Right atrium auricular region (tissue), 2 donors: ENCODE results near the gene SLC7A6OS. TPM values are rescaled to one million over a fixed set of nuclear protein-coding genes. Genes with fewer than 3 reads are reported as not detected.

Experiments
- DNase-seq: peaks from one replicate; pipeline ENCODE4 v3.0.0-alpha.2; 2019; ENCODE audit warnings: low spot score
- H3K27ac ChIP-seq, 2 donors: fragments of 200-600 bp; sonication (generic); 1 replicate in 1 of 2; 2 replicates in 1 of 2; pipeline ENCODE4 v1.5.1; 2016 to 2019
- H3K27me3 ChIP-seq, 2 donors: fragments of 200-600 bp; sonication (generic); one replicate each; pipeline versions ENCODE4 v1.5.1 to v1.6.0; 2017 to 2019
- H3K36me3 ChIP-seq: fragments of 200-600 bp; sonication (generic); one replicate; pipeline ENCODE4 v1.5.1; 2016
- H3K4me1 ChIP-seq, 2 donors: fragments of 200-600 bp; sonication (generic); one replicate each; pipeline versions ENCODE4 v1.5.1 to v1.6.0; 2017 to 2019
- H3K4me3 ChIP-seq, 2 donors: fragments of 200-600 bp; sonication (generic); 1 replicate in 1 of 2; 2 replicates in 1 of 2; pipeline ENCODE4 v1.5.1; 2017 to 2019; ENCODE audit warnings: mild to moderate bottlenecking in 1 of 2, moderate library complexity in 1 of 2
- H3K9me3 ChIP-seq, 2 donors: fragments of 200-600 bp; sonication (generic); one replicate each; pipeline ENCODE4 v1.5.1; 2019
- total RNA-seq, 2 donors: library from RNA; depleted of rRNA; stranded (reverse); fragments of >200 nt; gene quantifications; one replicate each; pipeline ENCODE4 v1.1.0, GENCODE V29; 2016
- TF ChIP-seq, protein P1 (sequence below), 2 donors: fragments of 200-600 bp; sonication (generic); IDR thresholded peaks; one replicate each; pipeline ENCODE4 v1.5.1; 2019; ENCODE audit warnings: antibody characterized with exemption in 2 of 2

The SLC7A6OS gene
- total RNA-seq, 2 donors from 2014 or later, result 6.8 to 8.6 TPM

DNA sequence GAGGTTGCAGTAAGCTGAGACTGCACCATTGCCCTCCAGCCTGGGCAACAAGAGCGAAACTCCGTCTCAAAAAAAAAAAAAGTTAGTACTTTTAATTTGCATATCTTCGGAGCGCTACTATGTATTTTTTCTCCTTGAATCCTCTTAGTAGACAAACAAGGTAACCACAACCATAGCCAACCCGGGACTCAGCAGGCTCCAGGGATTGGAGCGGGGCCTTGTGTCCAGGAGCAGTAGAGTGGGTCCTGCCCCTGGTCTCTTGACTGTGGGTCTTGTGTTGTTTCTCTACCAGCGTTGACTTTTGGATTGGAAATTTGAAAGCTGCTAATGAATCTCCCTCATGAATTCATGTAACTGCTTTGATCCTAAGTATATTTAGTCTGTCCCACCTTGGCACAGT is 32.4 kb upstream of the SLC7A6OS start:
- no peaks in the 10 kb centered on the region for H3K9me3 ChIP-seq
- peaks cover 0 to 9% of the 10 kb centered on the region in 2 donors for H3K4me1 ChIP-seq
- DNase-seq, result no peak
- peaks cover 78% of the 10 kb centered on the region for H3K36me3 ChIP-seq
- TF ChIP-seq, protein P1, sequence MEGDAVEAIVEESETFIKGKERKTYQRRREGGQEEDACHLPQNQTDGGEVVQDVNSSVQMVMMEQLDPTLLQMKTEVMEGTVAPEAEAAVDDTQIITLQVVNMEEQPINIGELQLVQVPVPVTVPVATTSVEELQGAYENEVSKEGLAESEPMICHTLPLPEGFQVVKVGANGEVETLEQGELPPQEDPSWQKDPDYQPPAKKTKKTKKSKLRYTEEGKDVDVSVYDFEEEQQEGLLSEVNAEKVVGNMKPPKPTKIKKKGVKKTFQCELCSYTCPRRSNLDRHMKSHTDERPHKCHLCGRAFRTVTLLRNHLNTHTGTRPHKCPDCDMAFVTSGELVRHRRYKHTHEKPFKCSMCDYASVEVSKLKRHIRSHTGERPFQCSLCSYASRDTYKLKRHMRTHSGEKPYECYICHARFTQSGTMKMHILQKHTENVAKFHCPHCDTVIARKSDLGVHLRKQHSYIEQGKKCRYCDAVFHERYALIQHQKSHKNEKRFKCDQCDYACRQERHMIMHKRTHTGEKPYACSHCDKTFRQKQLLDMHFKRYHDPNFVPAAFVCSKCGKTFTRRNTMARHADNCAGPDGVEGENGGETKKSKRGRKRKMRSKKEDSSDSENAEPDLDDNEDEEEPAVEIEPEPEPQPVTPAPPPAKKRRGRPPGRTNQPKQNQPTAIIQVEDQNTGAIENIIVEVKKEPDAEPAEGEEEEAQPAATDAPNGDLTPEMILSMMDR (IDR thresholded peaks at IDR 0.05), result no peak
- no peak overlapping the region for H3K27ac ChIP-seq
- H3K4me3 ChIP-seq, result no peak overlapping the region
- no peaks in the 10 kb centered on the region for H3K27me3 ChIP-seq

DNA sequence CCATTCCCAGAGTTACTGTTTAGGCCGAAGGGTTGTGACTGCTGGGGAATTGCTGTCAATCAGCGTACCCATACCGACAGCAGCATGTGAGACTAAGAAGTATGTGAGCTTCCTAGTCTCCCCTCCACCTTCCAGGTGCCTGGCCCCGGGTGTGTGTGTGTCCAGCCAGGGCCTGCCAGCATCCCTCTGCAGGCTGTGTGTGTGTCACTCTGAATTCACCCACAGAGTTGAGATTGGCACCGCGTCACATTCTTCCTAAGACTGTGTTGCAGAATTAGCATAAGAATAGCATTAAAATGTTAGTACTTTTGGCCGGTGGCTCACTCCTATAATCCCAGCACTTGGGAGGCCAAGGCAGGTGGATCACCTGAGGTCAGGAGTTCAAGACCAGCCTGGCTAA is 31.9 kb upstream of the SLC7A6OS start:
- peaks cover 80% of the 10 kb centered on the region for H3K36me3 ChIP-seq
- no peaks in the 10 kb centered on the region for H3K9me3 ChIP-seq
- no peaks in the 10 kb centered on the region for H3K27me3 ChIP-seq
- no peak overlapping the region for H3K27ac ChIP-seq
- no peak for DNase-seq
- H3K4me3 ChIP-seq, result no peak overlapping the region
- H3K4me1 ChIP-seq, result peaks cover 0 to 9% of the 10 kb centered on the region in 2 donors
- TF ChIP-seq, protein P1 (IDR thresholded peaks at IDR 0.05), result no peak

DNA sequence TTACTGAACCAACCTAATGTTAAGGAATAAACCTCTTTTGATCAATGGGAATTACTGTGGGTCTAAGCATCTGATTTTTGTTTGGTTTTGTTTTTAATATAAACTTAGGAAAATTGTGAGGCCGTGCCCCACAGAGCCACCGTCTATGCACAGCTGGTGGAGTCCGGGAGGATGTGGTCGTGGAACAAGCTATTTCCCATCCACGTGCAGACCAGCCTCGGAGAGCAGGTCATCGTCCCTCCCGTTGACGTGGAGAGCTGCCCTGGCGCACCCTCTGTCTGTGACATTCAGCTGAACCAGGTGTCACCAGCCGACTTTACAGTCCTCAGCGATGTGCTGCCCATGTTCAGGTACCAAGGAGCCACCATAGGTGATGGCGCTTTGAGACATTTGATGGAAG is 28.5 kb upstream of the SLC7A6OS start:
- Histone ChIP-seq H3K4me3 (no peak overlapping the region), H3K9me3 (no peaks in the 10 kb centered on the region), H3K36me3 (peaks cover 58% of the 10 kb centered on the region), H3K27me3 (no peaks in the 10 kb centered on the region), H3K27ac (no peak overlapping the region), H3K4me1 (no peaks in the 10 kb centered on the region)
- DNase-seq, result no peak
- TF ChIP-seq, protein P1 (IDR thresholded peaks at IDR 0.05), result no peak

DNA sequence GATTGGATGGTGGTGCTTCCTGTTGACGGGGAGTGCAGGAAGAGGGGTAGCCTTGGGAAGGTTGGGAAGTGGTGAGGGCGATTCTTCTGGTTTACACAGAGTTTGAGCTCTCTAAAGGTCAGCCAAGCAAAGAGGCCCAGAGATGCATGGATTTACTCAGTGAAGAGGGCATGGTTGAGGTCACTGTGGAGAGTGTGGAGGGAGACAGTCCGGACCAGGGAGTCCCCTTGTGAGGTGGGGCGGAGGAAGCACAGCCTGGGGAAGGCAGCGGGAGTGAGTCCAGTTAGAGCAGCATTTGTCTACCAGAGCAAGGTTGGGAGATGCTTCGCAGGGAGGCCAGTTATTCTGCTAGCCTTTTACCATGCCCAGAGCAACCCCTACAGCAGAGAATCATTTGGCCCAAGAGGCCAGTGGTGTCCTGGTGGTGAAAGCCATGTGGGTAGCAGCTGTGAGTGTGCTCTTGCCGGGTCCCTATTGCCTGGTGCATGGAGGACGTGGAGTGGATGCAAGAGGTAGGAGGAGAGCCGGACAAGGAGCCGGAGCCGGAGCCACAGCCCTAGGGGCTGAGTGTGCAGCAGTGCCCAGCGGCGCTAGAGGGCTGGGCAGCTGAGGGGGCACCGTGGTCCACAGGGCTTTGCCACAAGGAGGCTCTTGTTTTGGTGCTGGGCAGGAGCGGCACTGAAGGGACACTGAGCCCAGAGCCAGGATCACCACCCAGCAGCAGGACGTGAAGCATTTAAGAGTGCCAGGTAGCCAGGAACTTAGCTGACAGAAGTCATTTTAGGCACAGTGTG is 27.8 kb upstream of the SLC7A6OS start:
- peaks cover 56% of the 10 kb centered on the region for H3K36me3 ChIP-seq
- no peaks in the 10 kb centered on the region for H3K4me1 ChIP-seq
- no peak for DNase-seq
- no peak overlapping the region for H3K27ac ChIP-seq
- no peak overlapping the region for H3K4me3 ChIP-seq
- H3K27me3 ChIP-seq, result no peaks in the 10 kb centered on the region
- TF ChIP-seq, protein P1 (IDR thresholded peaks at IDR 0.05), result no peak
- H3K9me3 ChIP-seq, result no peaks in the 10 kb centered on the region

DNA sequence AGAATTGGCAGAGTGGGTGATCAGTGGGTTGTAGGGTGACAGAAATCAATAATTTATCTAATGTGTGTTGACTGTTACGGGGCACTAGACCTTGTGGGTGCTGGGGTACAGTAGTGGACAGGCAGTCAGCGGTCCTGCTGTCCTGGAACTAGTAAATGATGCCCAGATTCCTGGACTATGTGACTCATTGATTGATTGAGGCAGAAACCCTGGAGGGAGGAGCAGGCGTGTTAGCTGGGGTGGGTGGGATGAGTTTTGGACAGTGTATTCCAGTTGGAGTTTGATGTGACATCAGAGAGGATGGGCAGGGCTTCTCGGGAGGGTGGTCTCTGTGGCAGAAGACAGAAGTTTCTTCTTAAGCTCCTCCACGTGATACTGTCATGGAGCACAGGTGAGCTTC is 24.4 kb upstream of the SLC7A6OS start:
- H3K4me1 ChIP-seq, result peaks cover 0 to 7% of the 10 kb centered on the region in 2 donors
- H3K36me3 ChIP-seq, result peaks cover 30% of the 10 kb centered on the region
- no peak overlapping the region for H3K4me3 ChIP-seq
- DNase-seq, result no peak
- TF ChIP-seq, protein P1 (IDR thresholded peaks at IDR 0.05), result no peak
- H3K27me3 ChIP-seq, result no peaks in the 10 kb centered on the region
- no peaks in the 10 kb centered on the region for H3K9me3 ChIP-seq
- no peak overlapping the region for H3K27ac ChIP-seq
